B cell (primary cell): ENCODE measurements around the gene SRGAP1. TPM values are rescaled to one million over a fixed set of nuclear protein-coding genes. Genes with fewer than 3 reads are reported as not detected.

Experiments used
- ATAC-seq: fragments of 200-7000 bp; cut with Tn5 transposase; one replicate; pipeline ENCODE4 v1.10.0; 2021; ENCODE audit warnings: low read depth, mild to moderate bottlenecking, moderate number of reproducible peaks, moderate library complexity
- CTCF ChIA-PET: fragments of 350-600 bp; sonication (Branson Sonifier 250); formaldehyde crosslinking; loops from one replicate; lab custom pipeline; 2021; ENCODE audit warnings: antibody characterized with exemption, inconsistent platforms; lab: Charles Lee
- POLR2A ChIA-PET: fragments of 350-600 bp; sonication (Branson Sonifier 250); formaldehyde crosslinking; loops from one replicate; lab custom pipeline; 2021; ENCODE audit warnings: antibody characterized with exemption; lab: Charles Lee
- DNase-seq: peaks from one replicate; pipeline ENCODE4 v3.0.0; 2013
- H2AFZ ChIP-seq: 2 replicates; pipeline ENCODE4 v1.6.1; 2012; ENCODE audit warnings: mild to moderate bottlenecking, low read depth, low read length; ENCODE audit not compliant: insufficient read depth, poor library complexity, severe bottlenecking
- H3K27ac ChIP-seq, 2 donors: 1 replicate in 1 of 2; 2 replicates in 1 of 2; pipeline ENCODE4 v1.5.1; 2012 to 2013; ENCODE audit warnings: low read length in 2 of 2, mild to moderate bottlenecking in 2 of 2, moderate library complexity in 1 of 2
- H3K27me3 ChIP-seq, 4 experiments: fragments of 200-600 bp in 1 of 4; sonication (generic) in 1 of 4; replicated peaks in 1 of 4; 1 replicate in 2 of 4; 2 replicates in 2 of 4; pipeline versions ENCODE4 v1.6.1 to v1.7.0; 2013 to 2016; ENCODE audit warnings: low read length in 3 of 4, mild to moderate bottlenecking in 2 of 4, mixed read lengths in 1 of 4, moderate library complexity in 1 of 4; ENCODE audit not compliant: insufficient read depth in 4 of 4, control insufficient read depth in 3 of 4; ENCODE audit errors: control extremely low read depth in 1 of 4
- H3K36me3 ChIP-seq, 2 experiments: replicated peaks in 1 of 2; 1 replicate in 1 of 2; 2 replicates in 1 of 2; pipeline versions ENCODE4 v1.6.1 to v1.7.1; 2013; ENCODE audit warnings: low read length in 1 of 2; ENCODE audit not compliant: insufficient read depth in 2 of 2, control insufficient read depth in 1 of 2; ENCODE audit errors: control extremely low read depth in 1 of 2, extremely low read depth in 1 of 2
- H3K4me1 ChIP-seq, 2 donors: fragments of 200-600 bp in 1 of 2; sonication (generic) in 1 of 2; 1 replicate in 1 of 2; 2 replicates in 1 of 2; pipeline versions ENCODE4 v1.5.1 to v1.6.1; 2013 to 2017; ENCODE audit warnings: low read length in 2 of 2; ENCODE audit not compliant: control insufficient read depth in 2 of 2, insufficient read depth in 2 of 2
- H3K4me2 ChIP-seq: replicated peaks from 2 replicates; pipeline ENCODE3; 2012; ENCODE audit warnings: mild to moderate bottlenecking, low read depth, low read length; ENCODE audit not compliant: poor library complexity, severe bottlenecking
- H3K4me3 ChIP-seq, 5 experiments: fragments of 200-600 bp in 1 of 5; sonication (generic) in 1 of 5; 1 replicate in 3 of 5; 2 replicates in 2 of 5; pipeline versions ENCODE4 v1.5.1 to v1.7.0; 2011 to 2016; ENCODE audit warnings: low read length in 4 of 5, mild to moderate bottlenecking in 4 of 5, low read depth in 2 of 5, control low read depth in 1 of 5, moderate library complexity in 1 of 5; ENCODE audit not compliant: insufficient read depth in 1 of 5; ENCODE audit errors: control extremely low read depth in 1 of 5, extremely low read depth in 1 of 5
- H3K79me2 ChIP-seq: fragments of 200-600 bp; sonication (generic); one replicate; pipeline ENCODE4 v1.6.0; 2016; ENCODE audit warnings: low read length; ENCODE audit not compliant: control insufficient read depth, insufficient read depth
- H3K9ac ChIP-seq: fragments of 200-600 bp; sonication (generic); 2 replicates; pipeline ENCODE4 v1.6.1; 2017; ENCODE audit warnings: mild to moderate bottlenecking, low read length, moderate library complexity
- H3K9me3 ChIP-seq, 3 donors: one replicate each; pipeline versions ENCODE4 v1.6.1 to v1.7.1; 2013; ENCODE audit warnings: low read length in 2 of 3; ENCODE audit not compliant: control insufficient read depth in 2 of 3, insufficient read depth in 1 of 3; ENCODE audit errors: control extremely low read depth in 1 of 3
- H4K20me1 ChIP-seq: 2 replicates; pipeline ENCODE4 v1.6.0; 2012; ENCODE audit warnings: mild to moderate bottlenecking, low read length; ENCODE audit not compliant: insufficient read depth, control insufficient read depth, poor library complexity, severe bottlenecking
- H3K27ac Mint-ChIP-seq: one replicate; pipeline ENCODE4 v1.8.0; 2021; ENCODE audit warnings: mixed read lengths
- H3K27me3 Mint-ChIP-seq: one replicate; pipeline ENCODE4 v1.8.0; 2021; ENCODE audit warnings: mixed read lengths
- H3K4me1 Mint-ChIP-seq: one replicate; pipeline ENCODE4 v1.8.0; 2021; ENCODE audit warnings: mixed read lengths
- H3K4me3 Mint-ChIP-seq: one replicate; pipeline ENCODE4 v1.8.0; 2021; ENCODE audit warnings: mixed read lengths
- H3K9me3 Mint-ChIP-seq: one replicate; pipeline ENCODE4 v1.8.0; 2022; ENCODE audit warnings: mixed read lengths; ENCODE audit not compliant: insufficient read depth
- CTCF ChIP-seq: fragments of 200-600 bp; IDR thresholded peaks from one replicate; pipeline ENCODE4 v1.8.0; 2022; ENCODE audit warnings: antibody characterized with exemption, mild to moderate bottlenecking
- EZH2 ChIP-seq: IDR thresholded peaks from 2 replicates; pipeline ENCODE4 v1.6.1; 2012; ENCODE audit warnings: borderline replicate concordance, low read depth, mild to moderate bottlenecking, moderate library complexity, low read length; ENCODE audit not compliant: insufficient read depth, poor library complexity, severe bottlenecking
- WGBS: methylation state at CpG from one replicate; pipeline ENCODE4 v1.1.5; 2013; ENCODE audit warnings: missing lambda C conversion rate; ENCODE audit not compliant: insufficient coverage; 5-methylcytosine and 5-hydroxymethylcytosine counted together
- intact Hi-C: fragments of 100-400 bp; cut with micrococcal nuclease; formaldehyde crosslinking; loops from one replicate; pipeline ENCODE4 v1.10.0; 2022
- polyA plus RNA-seq: library from polyadenylated mRNA; depleted of rRNA; stranded (reverse); fragments of >200 nt; gene quantifications from 2 replicates; pipeline ENCODE4 v1.2.3, GENCODE V29; 2012
- total RNA-seq, 2 donors: library from RNA; stranded (reverse); fragments of 120-200 nt in 1 of 2; gene quantifications; 1 replicate in 1 of 2; 2 replicates in 1 of 2; pipeline versions ENCODE4 v1.2.3 to v1.2.4, GENCODE V29; 2013 to 2022

SRGAP1 gene
- total and polyA plus RNA-seq, 2 donors (not counting 1 experiment from before 2014, with no cell fraction given): under 0.01 to 0.22 TPM

GRCh38 chr12:63820427-63820826 lies 24.1 kb upstream of the SRGAP1 start:
- CTCF ChIA-PET: interaction anchor here (0.5 kb wide), 1 partner anchor 621 kb away, joined by 3 read pairs; no protein-coding TSS in a partner anchor
- intact Hi-C loops: no loop called here
- H3K9me3 Mint-ChIP-seq: peaks cover 3% of the 10 kb centered on the region
- no peak overlapping the region for H3K27ac Mint-ChIP-seq
- ATAC-seq: no peak
- no peak overlapping the region for H3K4me2 ChIP-seq
- WGBS: no CpG with 5 or more reads among the region's 1 CpG
- H3K27ac ChIP-seq: no peak overlapping the region
- DNase-seq: no peak
- H3K27me3 ChIP-seq: peaks cover 0 to 7% (median 0%) of the 10 kb centered on the region in 4 experiments
- peaks cover 33% of the 10 kb centered on the region for H3K27me3 Mint-ChIP-seq
- no peak overlapping the region for H3K9ac ChIP-seq
- peaks cover 0 to 14% (median 0%) of the 10 kb centered on the region in 3 donors for H3K9me3 ChIP-seq
- no peaks in the 10 kb centered on the region for H3K4me1 ChIP-seq
- no peaks in the 10 kb centered on the region for H3K79me2 ChIP-seq
- no peak overlapping the region for H3K4me3 Mint-ChIP-seq
- no peak overlapping the region for H2AFZ ChIP-seq
- POLR2A ChIA-PET: no interaction called here
- no peaks in the 10 kb centered on the region for H4K20me1 ChIP-seq
- H3K4me1 Mint-ChIP-seq: peaks cover 7% of the 10 kb centered on the region
- no peaks in the 10 kb centered on the region for H3K36me3 ChIP-seq
- H3K4me3 ChIP-seq: no peak overlapping the region
- TF ChIP-seq CTCF (no peak), EZH2 (no peak)

DNA sequence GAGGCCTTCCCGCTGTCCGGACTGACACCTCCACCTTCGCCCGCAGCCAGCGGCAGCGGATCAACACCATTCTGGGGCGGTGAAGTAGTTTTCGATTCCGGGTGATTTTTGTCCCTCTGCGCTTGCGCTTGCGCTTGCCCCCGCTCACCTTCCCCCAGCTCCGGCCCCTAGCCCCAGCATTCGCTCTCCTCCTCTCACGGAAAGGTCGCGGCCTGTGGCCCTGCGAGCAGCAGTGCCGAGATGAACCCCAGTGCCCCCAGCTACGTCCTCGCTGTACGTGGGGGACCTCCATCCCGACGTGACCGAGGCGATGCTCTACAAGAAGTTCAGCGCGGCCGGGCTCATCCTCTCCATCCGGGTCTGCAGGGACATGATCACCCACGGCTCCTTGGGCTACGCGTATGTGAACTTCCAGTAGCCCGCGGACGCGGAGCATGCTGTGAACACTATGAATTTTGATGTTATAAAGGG lies 22.7 kb upstream of the SRGAP1 start:
- H4K20me1 ChIP-seq: no peaks in the 10 kb centered on the region
- no peak overlapping the region for H3K27ac ChIP-seq
- H3K4me2 ChIP-seq: peak overlapping the region; percentile 46
- intact Hi-C loops: no loop called here
- H3K27ac Mint-ChIP-seq: no peak overlapping the region
- no peak overlapping the region for H2AFZ ChIP-seq
- H3K27me3 ChIP-seq: peaks cover 0 to 7% (median 0%) of the 10 kb centered on the region in 4 experiments
- peaks cover 3% of the 10 kb centered on the region for H3K9me3 Mint-ChIP-seq
- H3K79me2 ChIP-seq: no peaks in the 10 kb centered on the region
- H3K4me3 ChIP-seq: peak overlapping the region in 3 of 5 experiments; percentile 17 to 37 (median 33)
- TF ChIP-seq EZH2: no peak
- peak overlapping the region; percentile 72 for H3K4me3 Mint-ChIP-seq
- CTCF ChIA-PET: no interaction called here
- no peaks in the 10 kb centered on the region for H3K36me3 ChIP-seq
- no peak for ATAC-seq
- H3K4me1 Mint-ChIP-seq: peaks cover 2% of the 10 kb centered on the region
- H3K27me3 Mint-ChIP-seq: peaks cover 33% of the 10 kb centered on the region
- H3K9me3 ChIP-seq: peaks cover 0 to 14% (median 0%) of the 10 kb centered on the region in 3 donors
- no peak overlapping the region for H3K9ac ChIP-seq
- 39% methylated on average over 38 of the region's 38 CpGs for WGBS
- POLR2A ChIA-PET: no interaction called here
- no peaks in the 10 kb centered on the region for H3K4me1 ChIP-seq
- DNase-seq: no peak
